Measurements from ENCODE around the gene MSMO1.

- TF ChIP-seq CTCF (IDR thresholded peaks at IDR 0.05; ENCODE audit: insufficient read depth, low read length, poor library complexity, severe bottlenecking) (no peak), EZH2phosphoT487 (conservative IDR thresholded peaks at IDR 0.05; ENCODE audit: low read length) (no peak)
Observed at GRCh38 chr4:165360985-165361670, 33.7 kb downstream of the MSMO1 start.
